B cell (primary cell): ENCODE data around the gene DNAJC6. TPM values are rescaled to one million over a fixed set of nuclear protein-coding genes. Genes with fewer than 3 reads are reported as not detected.

ENCODE experiments used
- ATAC-seq: fragments of 200-7000 bp; cut with Tn5 transposase; one replicate; pipeline ENCODE4 v1.10.0; 2021; ENCODE audit warnings: low read depth, mild to moderate bottlenecking, moderate number of reproducible peaks, moderate library complexity
- CTCF ChIA-PET: fragments of 350-600 bp; sonication (Branson Sonifier 250); formaldehyde crosslinking; loops from one replicate; lab custom pipeline; 2021; ENCODE audit warnings: antibody characterized with exemption, inconsistent platforms; lab: Charles Lee
- POLR2A ChIA-PET: fragments of 350-600 bp; sonication (Branson Sonifier 250); formaldehyde crosslinking; loops from one replicate; lab custom pipeline; 2021; ENCODE audit warnings: antibody characterized with exemption; lab: Charles Lee
- DNase-seq: peaks from one replicate; pipeline ENCODE4 v3.0.0; 2013
- H2AFZ ChIP-seq: 2 replicates; pipeline ENCODE4 v1.6.1; 2012; ENCODE audit warnings: mild to moderate bottlenecking, low read depth, low read length; ENCODE audit not compliant: insufficient read depth, poor library complexity, severe bottlenecking
- H3K27ac ChIP-seq, 2 donors: 1 replicate in 1 of 2; 2 replicates in 1 of 2; pipeline ENCODE4 v1.5.1; 2012 to 2013; ENCODE audit warnings: low read length in 2 of 2, mild to moderate bottlenecking in 2 of 2, moderate library complexity in 1 of 2
- H3K27me3 ChIP-seq, 4 experiments: fragments of 200-600 bp in 1 of 4; sonication (generic) in 1 of 4; replicated peaks in 1 of 4; 1 replicate in 2 of 4; 2 replicates in 2 of 4; pipeline versions ENCODE4 v1.6.1 to v1.7.0; 2013 to 2016; ENCODE audit warnings: low read length in 3 of 4, mild to moderate bottlenecking in 2 of 4, mixed read lengths in 1 of 4, moderate library complexity in 1 of 4; ENCODE audit not compliant: insufficient read depth in 4 of 4, control insufficient read depth in 3 of 4; ENCODE audit errors: control extremely low read depth in 1 of 4
- H3K36me3 ChIP-seq, 2 experiments: replicated peaks in 1 of 2; 1 replicate in 1 of 2; 2 replicates in 1 of 2; pipeline versions ENCODE4 v1.6.1 to v1.7.1; 2013; ENCODE audit warnings: low read length in 1 of 2; ENCODE audit not compliant: insufficient read depth in 2 of 2, control insufficient read depth in 1 of 2; ENCODE audit errors: control extremely low read depth in 1 of 2, extremely low read depth in 1 of 2
- H3K4me1 ChIP-seq, 2 donors: fragments of 200-600 bp in 1 of 2; sonication (generic) in 1 of 2; 1 replicate in 1 of 2; 2 replicates in 1 of 2; pipeline versions ENCODE4 v1.5.1 to v1.6.1; 2013 to 2017; ENCODE audit warnings: low read length in 2 of 2; ENCODE audit not compliant: control insufficient read depth in 2 of 2, insufficient read depth in 2 of 2
- H3K4me2 ChIP-seq: replicated peaks from 2 replicates; pipeline ENCODE3; 2012; ENCODE audit warnings: mild to moderate bottlenecking, low read depth, low read length; ENCODE audit not compliant: poor library complexity, severe bottlenecking
- H3K4me3 ChIP-seq, 5 experiments: fragments of 200-600 bp in 1 of 5; sonication (generic) in 1 of 5; 1 replicate in 3 of 5; 2 replicates in 2 of 5; pipeline versions ENCODE4 v1.5.1 to v1.7.0; 2011 to 2016; ENCODE audit warnings: low read length in 4 of 5, mild to moderate bottlenecking in 4 of 5, low read depth in 2 of 5, control low read depth in 1 of 5, moderate library complexity in 1 of 5; ENCODE audit not compliant: insufficient read depth in 1 of 5; ENCODE audit errors: control extremely low read depth in 1 of 5, extremely low read depth in 1 of 5
- H3K79me2 ChIP-seq: fragments of 200-600 bp; sonication (generic); one replicate; pipeline ENCODE4 v1.6.0; 2016; ENCODE audit warnings: low read length; ENCODE audit not compliant: control insufficient read depth, insufficient read depth
- H3K9ac ChIP-seq: fragments of 200-600 bp; sonication (generic); 2 replicates; pipeline ENCODE4 v1.6.1; 2017; ENCODE audit warnings: mild to moderate bottlenecking, low read length, moderate library complexity
- H3K9me3 ChIP-seq, 3 donors: one replicate each; pipeline versions ENCODE4 v1.6.1 to v1.7.1; 2013; ENCODE audit warnings: low read length in 2 of 3; ENCODE audit not compliant: control insufficient read depth in 2 of 3, insufficient read depth in 1 of 3; ENCODE audit errors: control extremely low read depth in 1 of 3
- H4K20me1 ChIP-seq: 2 replicates; pipeline ENCODE4 v1.6.0; 2012; ENCODE audit warnings: mild to moderate bottlenecking, low read length; ENCODE audit not compliant: insufficient read depth, control insufficient read depth, poor library complexity, severe bottlenecking
- H3K27ac Mint-ChIP-seq: one replicate; pipeline ENCODE4 v1.8.0; 2021; ENCODE audit warnings: mixed read lengths
- H3K27me3 Mint-ChIP-seq: one replicate; pipeline ENCODE4 v1.8.0; 2021; ENCODE audit warnings: mixed read lengths
- H3K4me1 Mint-ChIP-seq: one replicate; pipeline ENCODE4 v1.8.0; 2021; ENCODE audit warnings: mixed read lengths
- H3K4me3 Mint-ChIP-seq: one replicate; pipeline ENCODE4 v1.8.0; 2021; ENCODE audit warnings: mixed read lengths
- H3K9me3 Mint-ChIP-seq: one replicate; pipeline ENCODE4 v1.8.0; 2022; ENCODE audit warnings: mixed read lengths; ENCODE audit not compliant: insufficient read depth
- EZH2 ChIP-seq: IDR thresholded peaks from 2 replicates; pipeline ENCODE4 v1.6.1; 2012; ENCODE audit warnings: borderline replicate concordance, low read depth, mild to moderate bottlenecking, moderate library complexity, low read length; ENCODE audit not compliant: insufficient read depth, poor library complexity, severe bottlenecking
- WGBS: methylation state at CpG from one replicate; pipeline ENCODE4 v1.1.5; 2013; ENCODE audit warnings: missing lambda C conversion rate; ENCODE audit not compliant: insufficient coverage; 5-methylcytosine and 5-hydroxymethylcytosine counted together
- intact Hi-C: fragments of 100-400 bp; cut with micrococcal nuclease; formaldehyde crosslinking; loops from one replicate; pipeline ENCODE4 v1.10.0; 2022
- polyA plus RNA-seq: library from polyadenylated mRNA; depleted of rRNA; stranded (reverse); fragments of >200 nt; gene quantifications from 2 replicates; pipeline ENCODE4 v1.2.3, GENCODE V29; 2012
- total RNA-seq, 2 donors: library from RNA; stranded (reverse); fragments of 120-200 nt in 1 of 2; gene quantifications; 1 replicate in 1 of 2; 2 replicates in 1 of 2; pipeline versions ENCODE4 v1.2.3 to v1.2.4, GENCODE V29; 2013 to 2022
- TF ChIP-seq, protein P1 (sequence below): fragments of 200-600 bp; IDR thresholded peaks from one replicate; pipeline ENCODE4 v1.8.0; 2022; ENCODE audit warnings: antibody characterized with exemption, mild to moderate bottlenecking

Gene DNAJC6
- total and polyA plus RNA-seq, 2 donors (not counting 1 experiment from before 2014, with no cell fraction given) = 0.12 to 0.69 TPM

DNA sequence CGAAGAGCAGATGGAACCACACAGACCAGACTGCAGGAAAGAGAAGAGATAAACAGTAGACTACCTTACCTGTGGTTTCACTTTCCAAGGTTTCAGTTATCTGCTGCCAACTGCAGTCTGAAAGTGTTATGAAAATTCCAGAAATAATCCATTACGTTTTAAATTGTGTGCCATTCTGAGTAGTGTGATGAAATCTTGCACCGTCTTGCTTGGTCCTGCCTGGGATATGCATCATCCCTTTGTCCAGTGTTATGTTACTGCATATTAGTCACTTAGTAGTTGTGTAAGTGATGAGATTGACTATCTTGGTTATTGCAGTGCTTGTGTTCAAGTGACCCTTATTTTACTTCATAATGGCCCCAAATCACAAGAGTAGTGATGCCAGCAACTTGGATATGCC is 33.9 kb downstream of the DNAJC6 start:
- Mint-ChIP-seq H3K9me3 (no peaks in the 10 kb centered on the region), H3K27me3 (peaks cover 4% of the 10 kb centered on the region), H3K4me3 (no peak overlapping the region), H3K4me1 (no peaks in the 10 kb centered on the region), H3K27ac (no peak overlapping the region)
- intact Hi-C loops = no loop called here
- CTCF ChIA-PET = no interaction called here
- DNase-seq (no peak), ATAC-seq (no peak)
- Histone ChIP-seq H3K27me3 (no peaks in the 10 kb centered on the region), H3K36me3 (no peaks in the 10 kb centered on the region), H3K27ac (no peak overlapping the region), H4K20me1 (no peaks in the 10 kb centered on the region), H3K9me3 (no peaks in the 10 kb centered on the region), H3K4me3 (no peak overlapping the region), H2AFZ (no peak overlapping the region), H3K9ac (no peak overlapping the region), H3K4me2 (no peak overlapping the region), H3K4me1 (no peaks in the 10 kb centered on the region), H3K79me2 (no peaks in the 10 kb centered on the region)
- POLR2A ChIA-PET = no interaction called here
- WGBS = 88% methylated on average over 1 of the region's 3 CpGs
- TF ChIP-seq EZH2 = no peak
- TF ChIP-seq, protein P1, sequence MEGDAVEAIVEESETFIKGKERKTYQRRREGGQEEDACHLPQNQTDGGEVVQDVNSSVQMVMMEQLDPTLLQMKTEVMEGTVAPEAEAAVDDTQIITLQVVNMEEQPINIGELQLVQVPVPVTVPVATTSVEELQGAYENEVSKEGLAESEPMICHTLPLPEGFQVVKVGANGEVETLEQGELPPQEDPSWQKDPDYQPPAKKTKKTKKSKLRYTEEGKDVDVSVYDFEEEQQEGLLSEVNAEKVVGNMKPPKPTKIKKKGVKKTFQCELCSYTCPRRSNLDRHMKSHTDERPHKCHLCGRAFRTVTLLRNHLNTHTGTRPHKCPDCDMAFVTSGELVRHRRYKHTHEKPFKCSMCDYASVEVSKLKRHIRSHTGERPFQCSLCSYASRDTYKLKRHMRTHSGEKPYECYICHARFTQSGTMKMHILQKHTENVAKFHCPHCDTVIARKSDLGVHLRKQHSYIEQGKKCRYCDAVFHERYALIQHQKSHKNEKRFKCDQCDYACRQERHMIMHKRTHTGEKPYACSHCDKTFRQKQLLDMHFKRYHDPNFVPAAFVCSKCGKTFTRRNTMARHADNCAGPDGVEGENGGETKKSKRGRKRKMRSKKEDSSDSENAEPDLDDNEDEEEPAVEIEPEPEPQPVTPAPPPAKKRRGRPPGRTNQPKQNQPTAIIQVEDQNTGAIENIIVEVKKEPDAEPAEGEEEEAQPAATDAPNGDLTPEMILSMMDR = no peak

GRCh38 chr1:65344171-65344814 is 35.0 kb downstream of the DNAJC6 start:
- Mint-ChIP-seq H3K4me1 (no peaks in the 10 kb centered on the region), H3K9me3 (no peaks in the 10 kb centered on the region), H3K27ac (no peak overlapping the region), H3K27me3 (peaks cover 4% of the 10 kb centered on the region), H3K4me3 (no peak overlapping the region)
- ChIA-PET CTCF (no interaction called here), POLR2A (no interaction called here)
- no peaks in the 10 kb centered on the region for H3K36me3 ChIP-seq
- H3K4me1 ChIP-seq = no peaks in the 10 kb centered on the region
- H3K27me3 ChIP-seq = no peaks in the 10 kb centered on the region
- H3K4me3 ChIP-seq = no peak overlapping the region
- DNase-seq = no peak
- H3K9ac ChIP-seq = no peak overlapping the region
- TF ChIP-seq, protein P1 = no peak
- TF ChIP-seq EZH2 = no peak
- ATAC-seq = no peak
- H3K27ac ChIP-seq = no peak overlapping the region
- 65% methylated on average over 3 of the region's 3 CpGs for WGBS
- H3K9me3 ChIP-seq = no peaks in the 10 kb centered on the region
- no peak overlapping the region for H3K4me2 ChIP-seq
- no peaks in the 10 kb centered on the region for H4K20me1 ChIP-seq
- no peak overlapping the region for H2AFZ ChIP-seq
- intact Hi-C loops = no loop called here
- no peaks in the 10 kb centered on the region for H3K79me2 ChIP-seq
